ENCODE measurements around the gene GBP3.

DNA sequence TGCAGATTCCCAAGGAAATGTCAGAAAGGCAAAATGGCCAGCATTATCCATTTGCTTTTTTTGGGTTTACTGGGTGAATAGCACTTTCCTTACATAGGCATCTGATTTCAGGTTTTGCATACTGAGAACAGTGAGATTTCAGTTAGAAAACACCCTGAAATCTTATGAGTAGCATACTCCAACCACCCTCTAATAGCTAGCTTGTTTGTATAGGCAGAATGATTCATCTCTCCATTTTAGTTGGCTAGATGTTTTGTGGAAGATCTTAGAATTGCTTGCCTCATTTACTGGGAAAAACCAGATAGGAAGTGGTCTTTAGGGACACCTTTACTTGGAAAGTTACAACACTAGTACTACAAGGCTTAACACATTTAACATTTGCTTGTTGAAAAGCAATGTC is 40.6 kb downstream of the GBP3 start:
- TF ChIP-seq, protein P1, sequence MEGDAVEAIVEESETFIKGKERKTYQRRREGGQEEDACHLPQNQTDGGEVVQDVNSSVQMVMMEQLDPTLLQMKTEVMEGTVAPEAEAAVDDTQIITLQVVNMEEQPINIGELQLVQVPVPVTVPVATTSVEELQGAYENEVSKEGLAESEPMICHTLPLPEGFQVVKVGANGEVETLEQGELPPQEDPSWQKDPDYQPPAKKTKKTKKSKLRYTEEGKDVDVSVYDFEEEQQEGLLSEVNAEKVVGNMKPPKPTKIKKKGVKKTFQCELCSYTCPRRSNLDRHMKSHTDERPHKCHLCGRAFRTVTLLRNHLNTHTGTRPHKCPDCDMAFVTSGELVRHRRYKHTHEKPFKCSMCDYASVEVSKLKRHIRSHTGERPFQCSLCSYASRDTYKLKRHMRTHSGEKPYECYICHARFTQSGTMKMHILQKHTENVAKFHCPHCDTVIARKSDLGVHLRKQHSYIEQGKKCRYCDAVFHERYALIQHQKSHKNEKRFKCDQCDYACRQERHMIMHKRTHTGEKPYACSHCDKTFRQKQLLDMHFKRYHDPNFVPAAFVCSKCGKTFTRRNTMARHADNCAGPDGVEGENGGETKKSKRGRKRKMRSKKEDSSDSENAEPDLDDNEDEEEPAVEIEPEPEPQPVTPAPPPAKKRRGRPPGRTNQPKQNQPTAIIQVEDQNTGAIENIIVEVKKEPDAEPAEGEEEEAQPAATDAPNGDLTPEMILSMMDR (conservative IDR thresholded peaks at IDR 0.05; ENCODE audit: low read length) = no peak
- no peak for TF ChIP-seq EZH2phosphoT487 (IDR thresholded peaks at IDR 0.05; ENCODE audit: borderline replicate concordance)
